ENCODE data around the gene PNMA6E.

Gene PNMA6E

DNA sequence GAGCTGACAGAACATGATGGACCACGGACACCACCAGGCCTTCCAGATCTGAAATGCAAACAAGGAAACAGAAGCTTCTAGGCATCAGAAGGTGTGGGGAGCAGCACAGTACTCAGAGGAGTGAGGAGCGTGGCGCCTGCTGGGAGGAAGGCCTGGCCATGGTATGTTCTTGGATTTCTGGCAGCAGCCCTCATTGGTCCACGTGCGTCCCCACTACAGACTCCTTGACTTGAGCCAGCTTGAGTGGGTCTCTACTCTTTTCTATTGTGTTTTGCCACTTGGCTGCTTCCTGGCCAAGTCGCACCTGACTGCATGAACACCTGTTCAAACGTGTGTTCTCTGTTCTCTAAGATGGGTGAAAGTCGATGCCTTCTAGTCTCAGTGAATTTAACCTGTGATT lies 49.2 kb downstream of the PNMA6E start:
- no peak for DNase-seq (ENCODE audit: low read depth in 2 of 2)

DNA sequence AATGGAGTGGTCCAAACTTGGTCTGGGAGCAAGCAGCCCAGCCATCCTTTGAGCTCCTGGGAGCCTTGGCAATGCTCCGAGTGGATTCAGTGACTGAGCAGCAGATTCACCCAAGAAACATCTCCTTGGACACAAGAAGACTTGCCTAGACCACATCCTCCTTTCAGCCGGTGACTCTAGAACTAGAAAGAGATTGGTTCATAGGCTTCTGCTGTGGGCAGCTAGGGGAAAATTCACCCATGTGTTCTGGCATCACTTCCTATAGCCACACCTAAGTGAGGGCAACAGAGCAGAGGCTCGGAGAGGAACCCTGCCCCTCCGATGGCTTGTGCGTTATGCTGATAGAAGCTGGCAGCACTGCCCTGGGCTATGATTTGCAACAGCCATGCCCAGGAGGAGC lies 51.2 kb downstream of the PNMA6E start:
- DNase-seq (ENCODE audit: low read depth in 2 of 2) = no peak

DNA sequence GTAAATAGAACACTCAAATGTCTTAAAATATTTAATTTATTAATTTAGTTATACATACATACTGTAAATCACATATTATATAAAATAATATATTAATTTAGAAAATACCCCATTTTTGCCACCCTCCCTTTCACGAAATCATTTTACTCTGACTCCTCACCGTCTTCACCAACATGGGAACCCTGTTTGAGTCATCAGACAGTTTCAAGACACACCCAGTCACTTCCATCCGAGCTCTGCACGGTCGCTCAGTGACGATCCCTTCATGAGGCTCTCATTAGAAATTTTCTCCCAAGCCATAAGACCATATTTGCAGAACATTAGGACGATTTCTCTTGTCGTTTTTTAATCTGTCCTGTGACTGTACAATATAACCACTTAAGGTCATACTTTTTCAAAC lies 52.7 kb downstream of the PNMA6E start:
- no peak for DNase-seq (ENCODE audit: low read depth in 2 of 2)

GRCh38 chrX:153347530-153347929 lies 53.6 kb downstream of the PNMA6E start:
- DNase-seq (ENCODE audit: low read depth in 2 of 2) = no peak
